ENCODE data around the gene NUP98. TPM values are rescaled to one million over a fixed set of nuclear protein-coding genes. Genes with fewer than 3 reads are reported as not detected.

Gene NUP98
- total RNA-seq, 4 donors from 2014 or later = 73.8 to 205 (median 110) TPM

DNA sequence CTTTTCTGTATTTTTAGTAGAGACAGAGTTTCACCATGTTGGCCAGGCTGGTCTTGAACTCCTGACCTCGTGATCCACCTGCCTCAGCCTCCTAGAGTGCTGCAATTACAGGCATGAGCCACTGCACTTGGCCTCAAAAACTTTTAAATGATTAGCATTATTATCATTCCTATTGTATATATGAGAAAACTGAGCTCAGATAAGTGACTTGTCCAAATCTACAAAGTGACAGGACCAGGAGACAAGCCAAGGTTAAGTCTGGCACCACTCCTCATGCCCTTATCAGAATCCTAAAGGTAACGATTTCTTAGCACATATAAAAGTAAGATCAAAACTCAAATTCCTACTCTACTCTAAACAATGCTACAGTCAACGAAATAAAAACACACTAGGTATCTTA, 94.0 kb downstream of the NUP98 start:
- ATAC-seq (ENCODE audit: low FRiP score) = no peak
- TF ChIP-seq, protein P1, sequence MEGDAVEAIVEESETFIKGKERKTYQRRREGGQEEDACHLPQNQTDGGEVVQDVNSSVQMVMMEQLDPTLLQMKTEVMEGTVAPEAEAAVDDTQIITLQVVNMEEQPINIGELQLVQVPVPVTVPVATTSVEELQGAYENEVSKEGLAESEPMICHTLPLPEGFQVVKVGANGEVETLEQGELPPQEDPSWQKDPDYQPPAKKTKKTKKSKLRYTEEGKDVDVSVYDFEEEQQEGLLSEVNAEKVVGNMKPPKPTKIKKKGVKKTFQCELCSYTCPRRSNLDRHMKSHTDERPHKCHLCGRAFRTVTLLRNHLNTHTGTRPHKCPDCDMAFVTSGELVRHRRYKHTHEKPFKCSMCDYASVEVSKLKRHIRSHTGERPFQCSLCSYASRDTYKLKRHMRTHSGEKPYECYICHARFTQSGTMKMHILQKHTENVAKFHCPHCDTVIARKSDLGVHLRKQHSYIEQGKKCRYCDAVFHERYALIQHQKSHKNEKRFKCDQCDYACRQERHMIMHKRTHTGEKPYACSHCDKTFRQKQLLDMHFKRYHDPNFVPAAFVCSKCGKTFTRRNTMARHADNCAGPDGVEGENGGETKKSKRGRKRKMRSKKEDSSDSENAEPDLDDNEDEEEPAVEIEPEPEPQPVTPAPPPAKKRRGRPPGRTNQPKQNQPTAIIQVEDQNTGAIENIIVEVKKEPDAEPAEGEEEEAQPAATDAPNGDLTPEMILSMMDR (IDR thresholded peaks at IDR 0.05) = no peak
- DNase-seq (ENCODE audit: low spot score) = no peak

DNA sequence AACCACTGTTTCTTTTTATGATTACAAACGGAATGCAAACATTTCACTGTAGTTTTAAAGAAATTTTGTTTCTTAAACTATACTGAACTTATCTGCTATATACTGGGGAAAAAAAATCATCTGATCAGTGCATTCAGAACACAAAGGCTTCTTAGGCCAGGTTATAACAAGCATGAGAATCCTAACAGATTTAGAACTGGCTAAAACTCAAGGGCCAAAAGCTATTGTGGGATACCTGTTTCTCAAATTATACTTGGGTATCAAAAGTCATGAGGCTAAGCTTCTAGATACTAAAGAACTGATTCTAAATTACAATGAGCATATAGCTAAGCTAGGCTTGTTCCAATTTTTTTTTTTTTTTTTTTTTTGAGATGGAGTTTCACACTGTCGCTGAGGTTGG, 96.4 kb downstream of the NUP98 start:
- ATAC-seq (ENCODE audit: low FRiP score) (no peak), DNase-seq (ENCODE audit: low spot score) (no peak)
- TF ChIP-seq, protein P1 (IDR thresholded peaks at IDR 0.05) = no peak

DNA sequence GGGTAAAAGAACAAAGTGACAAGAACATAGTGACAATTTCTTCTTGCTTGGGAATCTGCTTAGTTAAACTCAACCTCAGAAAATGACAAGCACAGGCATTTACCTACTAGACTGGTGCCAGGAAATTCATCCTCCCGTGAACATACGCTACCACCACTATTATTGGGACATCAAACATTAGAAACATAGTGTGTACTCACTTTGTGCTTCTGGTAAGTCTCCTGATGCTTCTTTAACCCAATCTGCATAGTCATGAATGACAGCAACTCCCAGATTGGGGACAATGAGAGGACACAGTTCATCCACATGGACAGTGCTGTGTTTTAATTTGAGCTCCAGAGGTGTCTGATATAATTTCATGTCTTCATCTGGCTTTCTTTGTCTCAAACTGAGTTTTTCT, 96.9 kb downstream of the NUP98 start:
- no peak for ATAC-seq (ENCODE audit: low FRiP score)
- TF ChIP-seq, protein P1 (IDR thresholded peaks at IDR 0.05) = no peak
- no peak for DNase-seq (ENCODE audit: low spot score)

DNA sequence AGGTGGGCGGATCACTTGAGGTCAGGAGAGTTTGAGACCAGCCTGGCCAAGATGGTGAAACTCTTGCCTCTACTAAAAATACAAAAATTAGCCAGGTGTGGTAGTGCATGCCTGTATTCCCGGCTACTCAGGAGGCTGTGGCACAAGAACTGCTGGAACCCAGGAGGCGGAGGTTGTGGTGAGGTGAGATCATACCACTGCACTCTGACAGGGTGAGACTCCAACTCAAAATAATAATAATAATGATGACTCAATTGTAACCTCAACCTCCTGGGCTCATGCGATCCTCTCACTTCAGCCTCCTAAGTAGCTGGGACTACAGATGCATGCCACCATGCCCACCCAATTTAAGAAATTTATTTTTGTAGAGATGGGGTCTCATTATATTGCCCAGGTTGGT, 110.6 kb downstream of the NUP98 start:
- DNase-seq (ENCODE audit: low spot score) (no peak), ATAC-seq (ENCODE audit: low FRiP score) (no peak)
- TF ChIP-seq, protein P1 (IDR thresholded peaks at IDR 0.05) = no peak

DNA sequence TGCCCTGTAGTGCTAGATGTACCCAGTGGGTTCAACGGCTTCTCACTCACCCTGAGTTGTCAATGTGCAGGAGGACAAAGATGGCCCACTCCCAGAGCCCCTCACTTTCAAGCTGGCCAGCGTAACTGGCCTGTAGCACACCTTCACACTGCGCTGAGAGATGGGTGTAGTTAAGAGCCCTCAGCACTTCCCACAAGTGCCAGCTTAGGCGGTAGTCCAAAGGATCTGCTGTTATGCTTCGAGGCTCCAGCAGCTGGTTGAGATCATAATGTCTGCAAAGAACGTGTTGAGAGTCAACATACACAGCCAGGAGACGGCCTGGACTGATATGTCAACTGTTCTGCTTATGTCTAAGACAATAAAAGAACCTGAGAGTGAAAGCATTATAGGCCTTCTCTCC, 111.4 kb downstream of the NUP98 start:
- DNase-seq (ENCODE audit: low spot score) (no peak), ATAC-seq (ENCODE audit: low FRiP score) (no peak)
- TF ChIP-seq, protein P1 (IDR thresholded peaks at IDR 0.05) = no peak

DNA sequence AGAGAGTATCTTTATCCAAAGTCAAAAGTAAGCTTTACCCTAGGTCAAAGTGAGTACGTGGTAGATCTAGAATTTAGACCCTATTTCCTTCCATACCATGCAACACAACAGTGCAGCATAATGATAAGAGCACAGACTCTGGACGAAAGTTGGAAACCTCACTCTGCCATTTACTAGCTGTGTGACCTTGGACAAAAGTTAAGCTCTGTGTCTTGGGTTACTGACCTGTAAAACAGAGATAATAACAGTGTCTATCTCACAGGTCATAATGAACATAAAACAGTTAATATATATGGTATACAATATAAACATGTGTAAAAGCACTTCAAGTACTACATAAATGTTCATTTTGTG, 112.6 kb downstream of the NUP98 start:
- DNase-seq (ENCODE audit: low spot score) = no peak
- TF ChIP-seq, protein P1 (IDR thresholded peaks at IDR 0.05) = no peak
- ATAC-seq (ENCODE audit: low FRiP score) = no peak

DNA sequence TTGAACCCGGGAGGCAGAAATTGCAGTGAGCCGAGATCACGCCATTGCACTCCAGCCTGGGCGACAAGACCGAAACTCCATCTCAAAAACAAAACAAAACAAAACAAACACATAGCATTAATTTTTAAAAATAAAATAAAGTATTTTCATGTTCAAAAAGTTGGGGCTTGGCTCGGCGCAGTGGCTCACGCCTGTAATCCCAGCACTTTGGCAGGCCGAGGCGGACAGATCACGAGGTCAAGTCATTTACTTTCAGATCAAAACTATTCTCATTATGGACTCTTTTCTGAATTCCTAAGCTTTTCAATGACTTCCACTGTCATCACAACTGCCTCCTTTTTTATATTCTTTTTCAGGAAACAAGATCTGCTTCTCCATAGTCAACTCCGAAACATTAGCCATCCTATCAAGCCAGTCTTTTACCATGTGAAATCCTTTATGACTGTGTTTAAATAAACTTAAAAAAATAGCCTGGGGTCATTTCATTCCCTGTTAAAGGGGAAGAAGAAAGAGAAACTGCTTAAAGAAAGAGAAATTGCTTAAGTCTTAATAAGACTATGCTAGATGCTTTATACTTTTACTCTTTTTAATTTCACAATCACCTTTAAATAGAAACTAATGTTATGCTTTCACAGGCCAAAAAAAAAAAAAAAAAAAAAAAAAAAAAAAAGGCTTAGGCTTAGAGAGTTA, 113.1 kb downstream of the NUP98 start:
- DNase-seq (ENCODE audit: low spot score) (no peak), ATAC-seq (ENCODE audit: low FRiP score) (no peak)
- TF ChIP-seq, protein P1 (IDR thresholded peaks at IDR 0.05) = no peak
